Brain pericyte (primary cell): ENCODE data around the gene TOM1L2.

Experiments
- DNase-seq: peaks from one replicate; pipeline ENCODE4 v3.0.0-alpha.2; 2012; ENCODE audit warnings: low read depth, low spot score

Gene TOM1L2

GRCh38 chr17:17836250-17836817 lies 135.9 kb downstream of the TOM1L2 start:
- DNase-seq = peak; percentile 69

GRCh38 chr17:17835415-17836249 lies 136.6 kb downstream of the TOM1L2 start:
- no peak for DNase-seq

DNA sequence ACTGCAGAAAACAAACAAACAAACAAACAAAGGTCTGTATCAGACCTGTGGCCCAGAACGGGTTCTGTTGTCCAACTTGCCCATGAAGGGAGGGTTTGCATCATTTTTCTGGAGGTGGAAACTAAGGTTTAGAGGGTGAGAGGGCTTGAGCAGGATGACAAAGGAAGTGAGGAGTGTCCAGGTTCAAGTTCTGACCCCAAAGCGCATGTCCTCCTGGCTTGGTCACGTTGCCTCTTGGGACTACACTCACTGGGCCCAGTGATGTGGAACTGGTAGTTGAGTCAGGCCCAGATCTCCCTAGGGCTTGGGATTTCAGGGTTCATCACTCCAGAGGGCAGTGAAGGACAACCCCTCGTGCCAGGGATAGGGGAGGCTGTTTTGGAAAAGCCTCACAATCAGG lies 137.2 kb downstream of the TOM1L2 start:
- DNase-seq = no peak

GRCh38 chr17:17833658-17834357 lies 138.4 kb downstream of the TOM1L2 start:
- no peak for DNase-seq

DNA sequence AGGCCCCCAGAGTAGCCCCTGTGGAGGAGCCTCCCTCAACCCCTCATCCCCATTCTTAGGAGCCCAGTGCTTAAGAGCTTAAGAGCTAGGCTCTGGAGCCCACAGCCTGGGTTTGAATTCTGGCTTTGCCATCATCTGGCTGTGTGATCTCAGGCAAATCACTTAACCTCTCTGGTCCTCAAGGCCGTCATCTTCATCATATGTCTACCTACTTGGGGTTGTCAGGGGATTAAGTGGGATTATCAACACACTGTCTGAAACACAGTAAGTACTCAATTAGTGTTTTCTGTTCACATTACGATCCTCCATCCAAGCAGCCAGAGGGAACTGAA lies 140.2 kb downstream of the TOM1L2 start:
- DNase-seq = no peak

GRCh38 chr17:17831208-17832031 lies 140.8 kb downstream of the TOM1L2 start:
- DNase-seq = no peak

DNA sequence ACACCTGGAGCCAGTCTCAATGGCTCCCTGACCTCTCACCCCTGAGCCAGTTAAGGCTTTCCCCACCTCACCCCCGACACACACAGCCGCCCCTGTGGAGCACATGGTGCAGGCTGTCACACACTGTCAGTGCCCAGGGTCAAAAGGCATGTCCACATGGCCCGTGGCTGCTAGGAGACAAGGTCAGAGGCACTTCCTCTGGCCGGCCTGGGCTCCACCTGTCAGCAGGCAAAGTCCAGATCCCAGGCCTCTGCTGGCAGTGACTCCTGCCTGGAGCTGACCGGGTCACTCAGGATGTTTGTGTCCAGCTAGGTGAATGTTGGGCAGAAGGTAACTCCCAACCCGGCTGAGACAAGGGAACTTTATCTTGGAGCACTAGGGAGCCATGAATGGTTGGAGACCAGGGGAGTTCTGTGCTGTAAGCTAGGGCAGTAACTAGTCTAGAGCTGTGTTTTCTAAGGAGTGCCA lies 141.4 kb downstream of the TOM1L2 start:
- no peak for DNase-seq

DNA sequence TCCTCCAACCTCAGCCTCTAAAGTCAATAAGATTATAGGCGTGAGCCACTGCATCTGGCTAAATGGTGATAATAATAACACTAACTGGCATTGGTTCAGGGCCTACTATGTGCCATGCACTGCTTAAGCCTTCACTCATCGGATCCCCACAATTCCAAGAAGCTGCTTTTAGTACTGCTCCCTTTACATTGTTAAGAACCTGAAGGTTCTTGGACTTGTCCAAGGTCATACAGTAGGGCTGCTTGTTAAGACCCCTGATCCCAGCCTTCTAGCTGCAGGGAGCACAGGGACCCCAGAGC lies 142.0 kb downstream of the TOM1L2 start:
- DNase-seq = no peak

GRCh38 chr17:17827826-17828621 lies 144.2 kb downstream of the TOM1L2 start:
- no peak for DNase-seq

DNA sequence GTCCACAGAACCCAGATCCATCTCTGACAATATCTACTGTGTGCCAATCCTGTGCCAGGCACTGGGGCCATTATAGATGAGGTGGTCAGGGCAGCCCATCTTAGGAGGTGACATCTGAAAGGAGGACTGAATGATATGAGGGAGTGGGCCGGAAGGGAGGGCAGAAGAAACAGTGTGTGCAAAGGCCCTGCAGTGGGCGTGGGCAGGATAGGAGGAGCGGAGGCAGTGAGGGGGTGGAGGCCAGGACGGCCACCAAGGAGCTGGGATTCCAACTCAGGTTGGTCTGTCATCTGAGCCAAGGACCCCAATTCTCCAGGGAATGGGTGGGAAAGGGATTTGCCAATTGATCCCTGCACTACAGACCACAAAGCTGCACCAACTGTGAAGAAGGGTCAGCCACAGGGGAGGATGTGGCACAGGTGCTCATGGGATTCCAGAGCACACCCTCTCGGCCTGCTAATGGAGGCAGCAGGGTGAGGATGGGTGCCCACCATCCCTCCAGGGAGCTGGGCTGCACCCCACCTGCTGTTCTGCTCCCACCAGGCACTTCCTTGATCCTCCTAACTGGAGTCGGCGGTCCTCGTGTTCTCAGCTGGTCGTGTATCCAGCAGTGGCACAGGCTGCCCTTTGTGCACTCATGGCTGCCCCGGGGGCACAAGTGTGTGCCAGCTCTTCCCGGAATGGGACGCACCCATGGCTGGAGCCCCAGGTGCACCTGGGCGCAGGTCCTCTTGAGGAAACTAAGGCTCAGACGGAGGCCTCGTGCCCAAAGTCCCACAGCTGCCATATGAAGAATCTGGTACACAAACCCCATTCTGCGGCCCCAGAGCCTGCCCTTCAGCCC lies 145.0 kb downstream of the TOM1L2 start:
- DNase-seq = no peak

DNA sequence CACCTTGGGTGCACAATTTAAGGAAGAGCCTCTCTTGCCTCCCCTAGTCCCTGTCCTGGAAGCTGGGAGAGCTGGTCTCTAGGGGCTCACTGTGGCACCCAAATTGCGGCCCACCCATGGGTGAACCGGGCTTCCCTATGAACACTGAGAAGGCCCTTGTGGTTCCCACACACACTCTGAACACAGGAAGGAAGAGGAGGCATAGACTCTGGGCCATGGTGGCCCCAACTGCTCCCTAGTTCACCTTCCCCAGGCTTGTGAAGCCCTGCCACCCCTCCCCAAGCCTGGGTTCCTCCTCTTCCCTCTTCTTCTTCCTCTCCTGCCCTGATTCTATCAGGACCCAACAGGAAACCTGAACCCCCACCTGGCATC lies 145.9 kb downstream of the TOM1L2 start:
- DNase-seq = no peak

DNA sequence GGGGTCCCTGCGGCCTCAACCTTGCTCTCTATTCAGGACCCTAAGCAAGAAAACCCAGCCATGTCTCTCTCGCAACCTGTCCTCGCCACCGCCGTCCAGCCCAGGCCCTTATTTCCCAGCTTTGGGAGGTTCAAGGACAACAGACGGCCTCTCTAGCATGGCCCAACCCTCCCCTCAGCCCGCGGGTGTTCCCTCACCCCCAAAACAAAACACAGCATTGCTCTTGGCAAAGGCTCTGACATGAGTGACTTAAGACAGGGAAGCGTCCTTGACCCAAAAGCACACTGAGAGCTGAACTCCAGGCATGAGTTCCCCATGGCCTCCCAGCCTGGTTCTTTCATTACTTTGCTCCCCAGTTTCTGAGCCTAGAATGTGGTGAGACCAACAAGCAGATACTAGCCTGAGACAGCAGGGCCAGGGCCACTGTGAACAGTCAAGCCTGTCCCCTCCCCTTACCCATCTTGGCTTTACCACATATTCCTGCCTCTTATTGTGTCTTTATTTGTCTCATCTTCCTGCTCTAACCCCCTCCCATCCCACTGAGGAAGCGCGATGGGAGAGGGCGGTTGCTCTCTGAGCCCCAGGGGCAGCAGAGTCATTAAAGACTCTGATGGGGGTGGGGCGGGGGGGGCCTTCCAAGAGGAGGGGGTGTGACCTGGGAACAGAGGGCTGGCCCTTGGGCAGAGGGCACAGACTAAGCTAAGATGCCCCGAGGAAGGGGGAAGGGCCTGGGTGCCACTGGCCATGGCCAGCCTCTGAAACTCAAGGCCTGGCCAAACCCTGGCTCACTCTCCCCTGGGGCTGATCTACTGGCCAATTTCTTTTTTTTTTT lies 147.2 kb downstream of the TOM1L2 start:
- DNase-seq = no peak

- no peak for DNase-seq
Observed at GRCh38 chr17:17824119-17824782, 147.9 kb downstream of the TOM1L2 start.

GRCh38 chr17:17823433-17824118 lies 148.6 kb downstream of the TOM1L2 start:
- no peak for DNase-seq

DNA sequence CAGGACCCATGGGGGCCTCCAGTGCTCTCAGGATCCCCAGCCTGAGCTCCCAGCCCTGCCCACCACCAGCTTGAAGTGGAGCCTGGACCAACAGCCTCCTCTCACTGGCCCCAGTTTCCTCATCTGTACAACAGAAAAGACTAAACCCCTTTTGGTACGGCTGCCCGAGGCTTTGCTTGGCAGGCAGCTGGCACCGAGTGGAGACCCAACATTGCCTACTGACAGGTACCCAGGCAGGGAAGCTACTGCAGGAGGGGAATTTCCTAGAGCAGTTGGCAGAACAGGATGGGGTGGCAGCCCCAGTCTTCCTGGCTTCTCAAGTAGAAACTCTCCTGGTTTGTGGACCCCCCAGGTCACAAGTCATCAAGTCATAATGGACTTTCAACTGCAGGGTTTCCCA lies 149.6 kb downstream of the TOM1L2 start:
- DNase-seq = no peak

- no peak for DNase-seq
Observed at GRCh38 chr17:17822189-17822588, 150.0 kb downstream of the TOM1L2 start.

- no peak for DNase-seq
Observed at GRCh38 chr17:17820463-17821158, 151.6 kb downstream of the TOM1L2 start.

DNA sequence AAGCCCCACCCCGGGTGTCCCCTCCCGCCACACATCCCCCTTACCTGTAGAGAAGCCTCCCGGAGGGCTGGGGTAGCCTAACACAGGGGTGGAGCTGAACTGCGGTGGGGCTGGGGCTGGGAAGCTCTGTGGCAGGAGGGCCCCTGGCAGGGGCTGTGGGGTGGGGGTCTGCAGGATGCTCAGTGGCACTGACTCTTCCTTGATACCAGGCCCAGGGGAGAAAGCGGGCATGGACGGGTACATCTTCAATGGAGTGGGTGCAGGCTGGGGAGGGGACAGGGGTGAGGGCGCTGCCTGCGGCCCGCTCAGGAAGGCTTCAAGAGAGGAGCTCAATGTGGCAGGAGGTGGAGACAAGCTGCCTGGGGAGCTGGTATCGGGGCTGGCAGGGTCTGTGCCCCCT lies 152.2 kb downstream of the TOM1L2 start:
- DNase-seq = no peak
